ENCODE measurements around the gene DHX57. TPM values are rescaled to one million over a fixed set of nuclear protein-coding genes. Genes with fewer than 3 reads are reported as not detected.

DHX57 gene
- polyA plus RNA-seq, 1 donor from 2014 or later, result 44.0 TPM

GRCh38 chr2:38835015-38835601, 40.6 kb downstream of the DHX57 start:
- Histone ChIP-seq H3K27me3 (ENCODE audit: insufficient read depth, low read depth, low read length) (no peaks in the 10 kb centered on the region), H3K36me3 (ENCODE audit: insufficient read depth, low read length) (no peaks in the 10 kb centered on the region), H3K9me3 (ENCODE audit: low read length) (no peaks in the 10 kb centered on the region), H3K4me2 (ENCODE audit: low read length) (no peak overlapping the region), H3K9ac (ENCODE audit: low read length) (no peak overlapping the region), H3K9me2 (ENCODE audit: insufficient read depth, low read length) (no peaks in the 10 kb centered on the region), H3F3A (ENCODE audit: insufficient read depth, low read length, poor library complexity, severe bottlenecking) (no peaks in the 10 kb centered on the region), H4K20me1 (ENCODE audit: insufficient read depth) (no peaks in the 10 kb centered on the region), H3K79me2 (replicated peaks; ENCODE audit: insufficient read depth, low read length) (no peaks in the 10 kb centered on the region), H3K27ac (ENCODE audit: low read length) (no peak overlapping the region), H3K4me3 (ENCODE audit: low read length) (no peak overlapping the region), H2AFZ (ENCODE audit: low read depth, low read length) (no peak overlapping the region)
- TF ChIP-seq TAF1 (IDR thresholded peaks at IDR 0.05; ENCODE audit: low read depth), result no peak
- peak; percentile 20 for TF ChIP-seq RAD21 (conservative IDR thresholded peaks at IDR 0.05)
- peak; percentile 45 for TF ChIP-seq CTCF (IDR thresholded peaks at IDR 0.05; ENCODE audit: poor library complexity, severe bottlenecking)
- peak; percentile 36 for TF ChIP-seq SMC3 (conservative IDR thresholded peaks at IDR 0.05; ENCODE audit: poor library complexity)

- Histone ChIP-seq H4K20me1 (ENCODE audit: insufficient read depth) (no peaks in the 10 kb centered on the region), H3K4me3 (ENCODE audit: low read length) (no peak overlapping the region), H3K9me3 (ENCODE audit: low read length) (no peaks in the 10 kb centered on the region), H3K36me3 (ENCODE audit: insufficient read depth, low read length) (peaks cover under 1% of the 10 kb centered on the region), H3K4me2 (ENCODE audit: low read length) (no peak overlapping the region), H3K9me2 (ENCODE audit: insufficient read depth, low read length) (no peaks in the 10 kb centered on the region), H3K27me3 (ENCODE audit: insufficient read depth, low read depth, low read length) (no peaks in the 10 kb centered on the region), H3K27ac (ENCODE audit: low read length) (no peak overlapping the region), H2AFZ (ENCODE audit: low read depth, low read length) (no peak overlapping the region), H3F3A (ENCODE audit: insufficient read depth, low read length, poor library complexity, severe bottlenecking) (no peaks in the 10 kb centered on the region), H3K79me2 (replicated peaks; ENCODE audit: insufficient read depth, low read length) (peaks cover 2% of the 10 kb centered on the region), H3K9ac (ENCODE audit: low read length) (no peak overlapping the region)
- TF ChIP-seq EZH2 (IDR thresholded peaks at IDR 0.05; ENCODE audit: borderline replicate concordance, insufficient read depth, low read length, poor library complexity, severe bottlenecking) (no peak), MXI1 (conservative IDR thresholded peaks at IDR 0.05; ENCODE audit: poor library complexity, severe bottlenecking) (no peak), EP300 (conservative IDR thresholded peaks at IDR 0.05; ENCODE audit: poor library complexity, severe bottlenecking) (no peak), TAF1 (IDR thresholded peaks at IDR 0.05; ENCODE audit: low read depth) (no peak), CTCF (IDR thresholded peaks at IDR 0.05; ENCODE audit: poor library complexity, severe bottlenecking) (no peak), POLR2AphosphoS5 (IDR thresholded peaks at IDR 0.05) (no peak), RAD21 (conservative IDR thresholded peaks at IDR 0.05) (no peak), SMC3 (conservative IDR thresholded peaks at IDR 0.05; ENCODE audit: poor library complexity) (no peak), REST (IDR thresholded peaks at IDR 0.05; ENCODE audit: borderline replicate concordance) (no peak)
Measured at GRCh38 chr2:38830526-38831159, 45.1 kb downstream of the DHX57 start.
